Activated CD4-positive, alpha-beta T cell treated with anti-CD3 and anti-CD28 coated beads for 36 hours (primary cell): ENCODE measurements around the gene G6PC3. TPM values are rescaled to one million over a fixed set of nuclear protein-coding genes. Genes with fewer than 3 reads are reported as not detected.
A peak's percentile ranks its signal among the peaks of the same experiment; 100 is the strongest.
"Not testable (repeated sequence)": the region's sequence is repeated elsewhere in the genome, so short reads cannot be mapped to it uniquely, and the experiment has no call there.

Experiments
- ATAC-seq: fragments of 200-7000 bp; cut with Tn5 transposase; one replicate; pipeline ENCODE4 v1.10.0; 2021; ENCODE audit warnings: mild to moderate bottlenecking, moderate library complexity
- CTCF ChIA-PET: fragments of 350-600 bp; sonication (Branson Sonifier 250); formaldehyde crosslinking; loops from one replicate; lab custom pipeline; 2021; ENCODE audit warnings: antibody characterized with exemption; lab: Charles Lee
- POLR2A ChIA-PET: fragments of 350-600 bp; sonication (Branson Sonifier 250); formaldehyde crosslinking; loops from one replicate; lab custom pipeline; 2021; ENCODE audit warnings: antibody characterized with exemption, inconsistent platforms; lab: Charles Lee
- DNase-seq: peaks from one replicate; pipeline ENCODE4 v3.0.0-alpha.2; 2020
- H3K27ac Mint-ChIP-seq: one replicate; pipeline ENCODE4 v1.8.0; 2021; ENCODE audit warnings: mixed read lengths
- H3K27me3 Mint-ChIP-seq: one replicate; pipeline ENCODE4 v1.8.0; 2021; ENCODE audit warnings: mixed read lengths
- H3K36me3 Mint-ChIP-seq: one replicate; pipeline ENCODE4 v1.8.0; 2021; ENCODE audit warnings: low read depth, mixed read lengths
- H3K4me1 Mint-ChIP-seq: one replicate; pipeline ENCODE4 v1.8.0; 2021; ENCODE audit warnings: mixed read lengths
- H3K4me3 Mint-ChIP-seq: one replicate; pipeline ENCODE4 v1.8.0; 2021; ENCODE audit warnings: mild to moderate bottlenecking, moderate library complexity, mixed read lengths
- H3K9me3 Mint-ChIP-seq: one replicate; pipeline ENCODE4 v1.8.0; 2021; ENCODE audit warnings: low read depth, mixed read lengths
- intact Hi-C, 2 experiments: fragments of 100-400 bp; cut with DNase I in 1 of 2; cut with micrococcal nuclease in 1 of 2; formaldehyde crosslinking; loops; one replicate each; pipeline versions ENCODE4 v1.14.2 to v1.15.1; 2022 to 2024; cut with DNase I, micrococcal nuclease
- total RNA-seq, 2 experiments: library from RNA; stranded (reverse); gene quantifications; one replicate each; pipeline ENCODE4 v1.2.3, GENCODE V29; 2021

Gene G6PC3
- total RNA-seq, 2 experiments from 2014 or later: 21.3 to 22.0 TPM

GRCh38 chr17:44038604-44039011, 31.9 kb upstream of the G6PC3 start:
- POLR2A ChIA-PET: interaction anchor here (0.6 kb wide), 1 partner anchor 530 kb away, joined by 5 read pairs; no protein-coding TSS in a partner anchor
- intact Hi-C loops: no loop called here
- Mint-ChIP-seq H3K27ac (no peak overlapping the region), H3K27me3 (no peaks in the 10 kb centered on the region), H3K9me3 (no peaks in the 10 kb centered on the region), H3K36me3 (peaks cover 35% of the 10 kb centered on the region), H3K4me3 (no peak overlapping the region), H3K4me1 (peaks cover 14% of the 10 kb centered on the region)
- DNase-seq (no peak), ATAC-seq (no peak)
- CTCF ChIA-PET: interaction anchor here (1.0 to 1.8 kb wide), 2 partner anchors 14 to 158 kb away, joined by 3 to 5 read pairs; no protein-coding TSS in a partner anchor

- intact Hi-C loops: no loop called here
- Mint-ChIP-seq H3K27me3 (no peaks in the 10 kb centered on the region), H3K4me1 (peaks cover 9% of the 10 kb centered on the region), H3K9me3 (no peaks in the 10 kb centered on the region), H3K27ac (peak overlapping the region; percentile 6), H3K4me3 (no peak overlapping the region), H3K36me3 (peaks cover 29% of the 10 kb centered on the region)
- DNase-seq (no peak), ATAC-seq (no peak)
- CTCF ChIA-PET: interaction anchor here (0.6 to 1.8 kb wide), 4 partner anchors 31 to 160 kb away, joined by 3 to 5 read pairs (median 4); no protein-coding TSS in a partner anchor
- POLR2A ChIA-PET: no interaction called here
Observed at GRCh38 chr17:44039829-44040635, 30.5 kb upstream of the G6PC3 start.

GRCh38 chr17:44043272-44043696, 27.3 kb upstream of the G6PC3 start:
- intact Hi-C loops: no loop called here
- POLR2A ChIA-PET: interaction anchor here (0.6 to 0.9 kb wide), 2 partner anchors 104 to 125 kb away, joined by 3 to 5 read pairs; no protein-coding TSS in a partner anchor
- H3K4me3 Mint-ChIP-seq: no peak overlapping the region
- CTCF ChIA-PET: interaction anchor here (0.6 to 3.9 kb wide), 5 partner anchors 11 to 125 kb away, joined by 3 to 25 read pairs (median 11); no protein-coding TSS in a partner anchor
- no peaks in the 10 kb centered on the region for H3K9me3 Mint-ChIP-seq
- no peak for ATAC-seq
- peaks cover 9% of the 10 kb centered on the region for H3K4me1 Mint-ChIP-seq
- no peaks in the 10 kb centered on the region for H3K27me3 Mint-ChIP-seq
- H3K36me3 Mint-ChIP-seq: peaks cover 20% of the 10 kb centered on the region
- H3K27ac Mint-ChIP-seq: no peak overlapping the region
- DNase-seq: no peak

GRCh38 chr17:44044071-44044470, 26.5 kb upstream of the G6PC3 start:
- no peak overlapping the region for H3K27ac Mint-ChIP-seq
- CTCF ChIA-PET: interaction anchor here (0.8 to 3.9 kb wide), 4 partner anchors 12 to 574 kb away, joined by 4 to 17 read pairs (median 8); no protein-coding TSS in a partner anchor
- intact Hi-C loops: no loop called here
- ATAC-seq (no peak), DNase-seq (no peak)
- POLR2A ChIA-PET: interaction anchor here (0.6 to 0.9 kb wide), 2 partner anchors 103 to 124 kb away, joined by 3 to 5 read pairs; no protein-coding TSS in a partner anchor
- no peaks in the 10 kb centered on the region for H3K9me3 Mint-ChIP-seq
- peaks cover 21% of the 10 kb centered on the region for H3K36me3 Mint-ChIP-seq
- H3K4me3 Mint-ChIP-seq: no peak overlapping the region
- no peaks in the 10 kb centered on the region for H3K27me3 Mint-ChIP-seq
- peaks cover 9% of the 10 kb centered on the region for H3K4me1 Mint-ChIP-seq

- H3K9me3 Mint-ChIP-seq: no peaks in the 10 kb centered on the region
- H3K27ac Mint-ChIP-seq: no peak overlapping the region
- intact Hi-C loops: no loop called here
- H3K4me1 Mint-ChIP-seq: peaks cover 6% of the 10 kb centered on the region
- ChIA-PET CTCF (interaction anchor here (0.9 kb wide), 1 partner anchor 101 kb away, joined by 3 read pairs; no protein-coding TSS in a partner anchor), POLR2A (interaction anchor here (0.7 kb wide), 1 partner anchor 1142 kb away, joined by 3 read pairs; no protein-coding TSS in a partner anchor)
- ATAC-seq (no peak), DNase-seq (no peak)
- H3K4me3 Mint-ChIP-seq: no peak overlapping the region
- no peaks in the 10 kb centered on the region for H3K27me3 Mint-ChIP-seq
- peaks cover 18% of the 10 kb centered on the region for H3K36me3 Mint-ChIP-seq
Observed at GRCh38 chr17:44045486-44045885, 25.0 kb upstream of the G6PC3 start.

- H3K27me3 Mint-ChIP-seq, H3K27ac Mint-ChIP-seq, CTCF ChIA-PET, POLR2A ChIA-PET, intact Hi-C loops, ATAC-seq, H3K4me1 Mint-ChIP-seq, DNase-seq, H3K9me3 Mint-ChIP-seq, H3K4me3 Mint-ChIP-seq: not testable (repeated sequence)
- H3K36me3 Mint-ChIP-seq: peaks cover 17% of the 10 kb centered on the region
Observed at GRCh38 chr17:44046893-44047292, 23.6 kb upstream of the G6PC3 start.

- POLR2A ChIA-PET: no interaction called here
- CTCF ChIA-PET: interaction anchor here (0.6 to 2.2 kb wide), 6 partner anchors 8 to 119 kb away, joined by 3 to 11 read pairs (median 4); no protein-coding TSS in a partner anchor
- no peak for DNase-seq
- intact Hi-C loops: no loop called here
- Mint-ChIP-seq H3K4me3 (no peak overlapping the region), H3K4me1 (peaks cover 7% of the 10 kb centered on the region), H3K36me3 (peaks cover 39% of the 10 kb centered on the region), H3K27ac (no peak overlapping the region), H3K9me3 (no peaks in the 10 kb centered on the region), H3K27me3 (no peaks in the 10 kb centered on the region)
- ATAC-seq: no peak
Observed at GRCh38 chr17:44049294-44050060, 21.1 kb upstream of the G6PC3 start.

GRCh38 chr17:44053125-44053872, 17.2 kb upstream of the G6PC3 start:
- H3K27me3 Mint-ChIP-seq: no peaks in the 10 kb centered on the region
- intact Hi-C loops: no loop called here
- ChIA-PET POLR2A (interaction anchor here (0.6 to 0.7 kb wide), 2 partner anchors 813 to 1008 kb away, joined by 3 to 4 read pairs; no protein-coding TSS in a partner anchor), CTCF (interaction anchor here (0.6 kb wide), 1 partner anchor 312 kb away, joined by 3 read pairs; no protein-coding TSS in a partner anchor)
- H3K36me3 Mint-ChIP-seq: peaks cover 41% of the 10 kb centered on the region
- DNase-seq (no peak), ATAC-seq (no peak)
- peak overlapping the region; percentile 26 for H3K27ac Mint-ChIP-seq
- peaks cover 8% of the 10 kb centered on the region for H3K4me1 Mint-ChIP-seq
- H3K4me3 Mint-ChIP-seq: no peak overlapping the region
- H3K9me3 Mint-ChIP-seq: no peaks in the 10 kb centered on the region

GRCh38 chr17:44059101-44059892, 11.2 kb upstream of the G6PC3 start:
- ATAC-seq (no peak), DNase-seq (no peak)
- intact Hi-C loops: no loop called here
- H3K36me3 Mint-ChIP-seq: peaks cover 58% of the 10 kb centered on the region
- H3K9me3 Mint-ChIP-seq: no peaks in the 10 kb centered on the region
- ChIA-PET POLR2A (interaction anchor here (1.5 kb wide), 1 partner anchor 10 kb away, joined by 11 read pairs; no protein-coding TSS in a partner anchor), CTCF (interaction anchor here (0.6 to 2.5 kb wide), 7 partner anchors 9 to 181 kb away, joined by 3 to 17 read pairs (median 3); no protein-coding TSS in a partner anchor)
- H3K27me3 Mint-ChIP-seq: no peaks in the 10 kb centered on the region
- peaks cover 38% of the 10 kb centered on the region for H3K4me1 Mint-ChIP-seq
- H3K27ac Mint-ChIP-seq: no peak overlapping the region
- H3K4me3 Mint-ChIP-seq: no peak overlapping the region

- H3K36me3 Mint-ChIP-seq: peaks cover 59% of the 10 kb centered on the region
- CTCF ChIA-PET: interaction anchor here (0.6 to 2.5 kb wide), 5 partner anchors 19 to 1630 kb away, joined by 3 to 17 read pairs (median 3); partner anchors contain the start of gene HDAC5
- H3K4me3 Mint-ChIP-seq: no peak overlapping the region
- POLR2A ChIA-PET: no interaction called here
- H3K9me3 Mint-ChIP-seq: no peaks in the 10 kb centered on the region
- no peak for ATAC-seq
- peaks cover 49% of the 10 kb centered on the region for H3K4me1 Mint-ChIP-seq
- intact Hi-C loops: no loop called here
- H3K27me3 Mint-ChIP-seq: no peaks in the 10 kb centered on the region
- no peak for DNase-seq
- no peak overlapping the region for H3K27ac Mint-ChIP-seq
Observed at GRCh38 chr17:44061446-44061845, 9.1 kb upstream of the G6PC3 start.
